HepG2 (cell line): Measurements from ENCODE around the gene CDC20. TPM values are rescaled to one million over a fixed set of nuclear protein-coding genes. Genes with fewer than 3 reads are reported as not detected.

Experiments
- CBFB ChIP-seq: sonication (generic); formaldehyde crosslinking; IDR thresholded peaks from 2 replicates; pipeline ENCODE4 v1.4.0; 2020; ENCODE audit warnings: missing genetic modification reagents
- KLF6 ChIP-seq: IDR thresholded peaks from 2 replicates; pipeline ENCODE4 v1.8.0; 2016; ENCODE audit warnings: missing biosample characterization, missing genetic modification reagents
- KLF9 ChIP-seq: IDR thresholded peaks from 2 replicates; pipeline ENCODE4 v1.6.1; 2016; ENCODE audit warnings: low read depth
- MAFK ChIP-seq, 2 experiments: IDR thresholded peaks in 1 of 2; conservative IDR thresholded peaks in 1 of 2; 2 replicates each; pipeline ENCODE4 v1.6.1; 2011; ENCODE audit warnings: improper control_type of control experiment in 2 of 2, low read length in 2 of 2
- MXD4 ChIP-seq: IDR thresholded peaks from 2 replicates; pipeline ENCODE4 v1.6.1; 2016; ENCODE audit warnings: mild to moderate bottlenecking, missing biosample characterization, missing genetic modification reagents
- NFE2L2 ChIP-seq: fragments of 150-350 bp; IDR thresholded peaks from 2 replicates; pipeline ENCODE4 v1.6.1; 2014; ENCODE audit warnings: low read length
- RARA ChIP-seq: IDR thresholded peaks from 2 replicates; pipeline ENCODE4 v1.6.1; 2016; ENCODE audit warnings: missing genetic modification reagents, missing compliant biosample characterization
- ZBTB2 ChIP-seq: sonication (generic); formaldehyde crosslinking; IDR thresholded peaks from 2 replicates; pipeline ENCODE4 v1.8.0; 2022; ENCODE audit warnings: low read depth, missing genetic modification reagents
- ZNF263 ChIP-seq: sonication (generic); formaldehyde crosslinking; IDR thresholded peaks from 2 replicates; pipeline ENCODE4 v1.4.0; 2020; ENCODE audit warnings: missing genetic modification reagents
- ZNF264 ChIP-seq: sonication (generic); formaldehyde crosslinking; IDR thresholded peaks from 2 replicates; pipeline ENCODE4 v1.4.0; 2020; ENCODE audit warnings: missing genetic modification reagents
- ZNF431 ChIP-seq: sonication (generic); formaldehyde crosslinking; IDR thresholded peaks from 2 replicates; pipeline ENCODE4 v1.9.0; 2022; ENCODE audit warnings: missing genetic modification reagents, low read depth, mild to moderate bottlenecking, borderline replicate concordance
- ZNF670 ChIP-seq: sonication (generic); formaldehyde crosslinking; IDR thresholded peaks from 2 replicates; pipeline ENCODE4 v1.8.0; 2022; ENCODE audit warnings: mild to moderate bottlenecking, missing genetic modification reagents, borderline replicate concordance
- ZSCAN31 ChIP-seq: sonication (generic); formaldehyde crosslinking; IDR thresholded peaks from 2 replicates; pipeline ENCODE4 v1.5.0; 2020; ENCODE audit warnings: low read depth, mild to moderate bottlenecking, missing genetic modification reagents
- polyA plus RNA-seq, 8 experiments: library from polyadenylated mRNA; depleted of rRNA in 3 of 8; stranded (reverse) in 7 of 8; unstranded in 1 of 8; fragments of >200 nt; fragmentation: Illumina TruSeq in 4 of 8; extraction: Trizol in 4 of 8; gene quantifications; 2 replicates each; pipeline versions ENCODE4 v1.2.1 to v1.2.3, GENCODE V29; 2011 to 2016; ENCODE audit warnings: low read depth in 4 of 8, missing spikeins in 1 of 8, mixed read lengths in 1 of 8; ENCODE audit not compliant: insufficient read depth in 1 of 8
- total RNA-seq, 5 experiments: library from RNA; depleted of rRNA; stranded (reverse); fragments of >200 nt; fragmentation: Illumina TruSeq; extraction: Trizol; gene quantifications; 2 replicates each; pipeline ENCODE4 v1.2.3, GENCODE V29; 2016; ENCODE audit warnings: low read depth in 1 of 5
- TF ChIP-seq, protein P1 (sequence below): sonication (generic); formaldehyde crosslinking; IDR thresholded peaks from 2 replicates; pipeline ENCODE4 v1.5.1; 2020; ENCODE audit warnings: mild to moderate bottlenecking, missing genetic modification reagents
- TF ChIP-seq, protein P2 (sequence below): sonication (generic); formaldehyde crosslinking; IDR thresholded peaks from 2 replicates; pipeline ENCODE4 v1.5.1; 2020; ENCODE audit warnings: mild to moderate bottlenecking, missing genetic modification reagents, borderline replicate concordance
- TF ChIP-seq, protein P3 (sequence below): sonication (generic); formaldehyde crosslinking; IDR thresholded peaks from 2 replicates; pipeline ENCODE4 v1.5.1; 2020; ENCODE audit warnings: mild to moderate bottlenecking, missing genetic modification reagents, moderate library complexity

The CDC20 gene
- total and polyA plus RNA-seq, 2 of the 13 experiments (the other 11 are each of a cell fraction or from before 2014, with no cell fraction given), result 57.9 to 90.0 TPM

- TF ChIP-seq ZNF670 (CRISPR knock-in tag), result peak; percentile 62; the same call in 1 of the 2 replicates
- peak; percentile 28; the same call in 1 of the 2 replicates for TF ChIP-seq ZNF431 (CRISPR knock-in tag)
- TF ChIP-seq ZBTB2 (CRISPR knock-in tag), result peak; percentile 73
- TF ChIP-seq ZNF264, result peak; percentile 45; the same call in 1 of the 2 replicates
- peak; percentile 48; the same call in 1 of the 2 replicates for TF ChIP-seq RARA (CRISPR knock-in tag)
- no peak; the same call in none of the 2 replicates for TF ChIP-seq KLF6 (CRISPR knock-in tag)
- no peak for TF ChIP-seq ZSCAN31 (CRISPR knock-in tag)
- TF ChIP-seq MAFK (conservative IDR thresholded peaks at IDR 0.05 in 1 of 2, IDR thresholded peaks at IDR 0.05 in 1 of 2; ENCODE audit: low read length in 2 of 2), result peak; percentile 68 to 85
- 0 out of 2 replicates have a peak, but pooled peaks have one; percentile 19 for TF ChIP-seq CBFB
- TF ChIP-seq, protein P1, sequence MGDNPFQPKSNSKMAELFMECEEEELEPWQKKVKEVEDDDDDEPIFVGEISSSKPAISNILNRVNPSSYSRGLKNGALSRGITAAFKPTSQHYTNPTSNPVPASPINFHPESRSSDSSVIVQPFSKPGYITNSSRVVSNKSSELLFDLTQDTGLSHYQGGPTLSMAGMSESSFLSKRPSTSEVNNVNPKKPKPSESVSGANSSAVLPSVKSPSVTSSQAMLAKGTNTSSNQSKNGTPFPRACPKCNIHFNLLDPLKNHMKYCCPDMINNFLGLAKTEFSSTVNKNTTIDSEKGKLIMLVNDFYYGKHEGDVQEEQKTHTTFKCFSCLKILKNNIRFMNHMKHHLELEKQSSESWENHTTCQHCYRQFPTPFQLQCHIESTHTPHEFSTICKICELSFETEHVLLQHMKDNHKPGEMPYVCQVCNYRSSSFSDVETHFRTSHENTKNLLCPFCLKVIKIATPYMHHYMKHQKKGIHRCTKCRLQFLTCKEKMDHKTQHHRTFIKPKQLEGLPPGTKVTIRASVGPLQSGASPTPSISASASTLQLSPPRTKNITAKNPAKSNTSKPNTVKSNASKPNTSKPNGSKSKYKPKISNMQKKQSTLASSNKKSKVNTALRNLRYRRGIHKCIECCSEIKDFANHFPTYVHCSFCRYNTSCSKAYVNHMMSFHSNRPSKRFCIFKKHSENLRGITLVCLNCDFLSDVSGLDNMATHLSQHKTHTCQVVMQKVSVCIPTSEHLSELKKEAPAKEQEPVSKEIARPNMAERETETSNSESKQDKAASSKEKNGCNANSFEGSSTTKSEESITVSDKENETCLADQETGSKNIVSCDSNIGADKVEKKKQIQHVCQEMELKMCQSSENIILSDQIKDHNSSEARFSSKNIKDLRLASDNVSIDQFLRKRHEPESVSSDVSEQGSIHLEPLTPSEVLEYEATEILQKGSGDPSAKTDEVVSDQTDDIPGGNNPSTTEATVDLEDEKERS (CRISPR knock-in tag), result no peak
- TF ChIP-seq NFE2L2, result no peak
- no peak for TF ChIP-seq KLF9 (CRISPR knock-in tag)
- TF ChIP-seq, protein P2, sequence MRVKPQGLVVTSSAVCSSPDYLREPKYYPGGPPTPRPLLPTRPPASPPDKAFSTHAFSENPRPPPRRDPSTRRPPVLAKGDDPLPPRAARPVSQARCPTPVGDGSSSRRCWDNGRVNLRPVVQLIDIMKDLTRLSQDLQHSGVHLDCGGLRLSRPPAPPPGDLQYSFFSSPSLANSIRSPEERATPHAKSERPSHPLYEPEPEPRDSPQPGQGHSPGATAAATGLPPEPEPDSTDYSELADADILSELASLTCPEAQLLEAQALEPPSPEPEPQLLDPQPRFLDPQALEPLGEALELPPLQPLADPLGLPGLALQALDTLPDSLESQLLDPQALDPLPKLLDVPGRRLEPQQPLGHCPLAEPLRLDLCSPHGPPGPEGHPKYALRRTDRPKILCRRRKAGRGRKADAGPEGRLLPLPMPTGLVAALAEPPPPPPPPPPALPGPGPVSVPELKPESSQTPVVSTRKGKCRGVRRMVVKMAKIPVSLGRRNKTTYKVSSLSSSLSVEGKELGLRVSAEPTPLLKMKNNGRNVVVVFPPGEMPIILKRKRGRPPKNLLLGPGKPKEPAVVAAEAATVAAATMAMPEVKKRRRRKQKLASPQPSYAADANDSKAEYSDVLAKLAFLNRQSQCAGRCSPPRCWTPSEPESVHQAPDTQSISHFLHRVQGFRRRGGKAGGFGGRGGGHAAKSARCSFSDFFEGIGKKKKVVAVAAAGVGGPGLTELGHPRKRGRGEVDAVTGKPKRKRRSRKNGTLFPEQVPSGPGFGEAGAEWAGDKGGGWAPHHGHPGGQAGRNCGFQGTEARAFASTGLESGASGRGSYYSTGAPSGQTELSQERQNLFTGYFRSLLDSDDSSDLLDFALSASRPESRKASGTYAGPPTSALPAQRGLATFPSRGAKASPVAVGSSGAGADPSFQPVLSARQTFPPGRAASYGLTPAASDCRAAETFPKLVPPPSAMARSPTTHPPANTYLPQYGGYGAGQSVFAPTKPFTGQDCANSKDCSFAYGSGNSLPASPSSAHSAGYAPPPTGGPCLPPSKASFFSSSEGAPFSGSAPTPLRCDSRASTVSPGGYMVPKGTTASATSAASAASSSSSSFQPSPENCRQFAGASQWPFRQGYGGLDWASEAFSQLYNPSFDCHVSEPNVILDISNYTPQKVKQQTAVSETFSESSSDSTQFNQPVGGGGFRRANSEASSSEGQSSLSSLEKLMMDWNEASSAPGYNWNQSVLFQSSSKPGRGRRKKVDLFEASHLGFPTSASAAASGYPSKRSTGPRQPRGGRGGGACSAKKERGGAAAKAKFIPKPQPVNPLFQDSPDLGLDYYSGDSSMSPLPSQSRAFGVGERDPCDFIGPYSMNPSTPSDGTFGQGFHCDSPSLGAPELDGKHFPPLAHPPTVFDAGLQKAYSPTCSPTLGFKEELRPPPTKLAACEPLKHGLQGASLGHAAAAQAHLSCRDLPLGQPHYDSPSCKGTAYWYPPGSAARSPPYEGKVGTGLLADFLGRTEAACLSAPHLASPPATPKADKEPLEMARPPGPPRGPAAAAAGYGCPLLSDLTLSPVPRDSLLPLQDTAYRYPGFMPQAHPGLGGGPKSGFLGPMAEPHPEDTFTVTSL (CRISPR knock-in tag), result peak; percentile 5; the same call in 1 of the 2 replicates
- TF ChIP-seq MXD4, result peak; percentile 76; the same call in 1 of the 2 replicates
- TF ChIP-seq, protein P3, sequence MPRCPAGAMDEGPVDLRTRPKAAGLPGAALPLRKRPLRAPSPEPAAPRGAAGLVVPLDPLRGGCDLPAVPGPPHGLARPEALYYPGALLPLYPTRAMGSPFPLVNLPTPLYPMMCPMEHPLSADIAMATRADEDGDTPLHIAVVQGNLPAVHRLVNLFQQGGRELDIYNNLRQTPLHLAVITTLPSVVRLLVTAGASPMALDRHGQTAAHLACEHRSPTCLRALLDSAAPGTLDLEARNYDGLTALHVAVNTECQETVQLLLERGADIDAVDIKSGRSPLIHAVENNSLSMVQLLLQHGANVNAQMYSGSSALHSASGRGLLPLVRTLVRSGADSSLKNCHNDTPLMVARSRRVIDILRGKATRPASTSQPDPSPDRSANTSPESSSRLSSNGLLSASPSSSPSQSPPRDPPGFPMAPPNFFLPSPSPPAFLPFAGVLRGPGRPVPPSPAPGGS (CRISPR knock-in tag), result peak; percentile 63; the same call in 1 of the 2 replicates
- TF ChIP-seq ZNF263 (CRISPR knock-in tag), result peak; percentile 23; the same call in 1 of the 2 replicates
These were observed 9.8 kb upstream of the CDC20 start (continued) for GRCh38 chr1:43348809-43349593.
